Activated naive CD4-positive, alpha-beta T cell treated with anti-CD3 and anti-CD28 coated beads, Interleukin-2, amount 50 U/mL, for 72 hours (primary cell): ENCODE measurements around the gene TAF5L. TPM values are rescaled to one million over a fixed set of nuclear protein-coding genes. Genes with fewer than 3 reads are reported as not detected.
"Not testable (repeated sequence)": the region's sequence is repeated elsewhere in the genome, so short reads cannot be mapped to it uniquely, and the experiment has no call there.

Experiments used
- ATAC-seq, 2 donors: fragments of 150-1000 bp; cut with Tn5 transposase; 2 replicates each; pipeline ENCODE4 v1.10.0; 2021; ENCODE audit warnings: mild to moderate bottlenecking in 2 of 2, moderate library complexity in 2 of 2
- DNase-seq, 2 donors: peaks; one replicate each; pipeline ENCODE4 v3.0.0; 2021 to 2022; ENCODE audit warnings: low spot score in 2 of 2
- H3K27ac Mint-ChIP-seq, 2 donors: one replicate each; pipeline ENCODE4 v1.8.0; 2022; ENCODE audit warnings: mild to moderate bottlenecking in 2 of 2, mixed read lengths in 2 of 2
- H3K36me3 Mint-ChIP-seq, 2 donors: one replicate each; pipeline ENCODE4 v1.8.0; 2022; ENCODE audit warnings: mixed read lengths in 2 of 2
- H3K9me3 Mint-ChIP-seq, 2 donors: one replicate each; pipeline ENCODE4 v1.8.0; 2022; ENCODE audit warnings: mixed read lengths in 2 of 2
- total RNA-seq, 2 donors: library from RNA; stranded (reverse); gene quantifications; one replicate each; pipeline ENCODE4 v1.2.3, GENCODE V29; 2022

TAF5L gene
- total RNA-seq, 2 donors from 2014 or later = 10.9 to 21.6 TPM

DNA sequence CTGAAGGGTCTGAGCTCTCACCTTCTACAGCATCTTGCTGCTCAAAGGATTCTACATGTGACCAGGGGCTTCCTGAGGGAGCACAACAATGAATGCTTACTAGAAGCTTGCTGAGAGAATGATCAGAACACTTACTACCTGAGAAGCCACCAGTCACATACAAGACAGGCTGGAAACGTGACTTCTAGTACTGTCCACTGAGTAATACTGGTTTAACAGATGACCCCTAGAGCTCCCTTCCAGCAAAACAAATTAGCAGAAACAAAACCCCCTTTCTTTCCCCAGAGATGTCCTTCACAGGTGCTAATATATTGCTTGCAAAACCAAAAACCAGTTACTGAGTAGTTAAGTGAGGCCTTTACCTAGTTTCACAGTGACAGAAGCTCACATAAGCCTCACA lies 2.1 kb downstream of the TAF5L start:
- H3K36me3 Mint-ChIP-seq = peaks cover 17 to 18% of the 10 kb centered on the region in 2 donors
- no peaks in the 10 kb centered on the region for H3K9me3 Mint-ChIP-seq
- DNase-seq = no peak
- no peak for ATAC-seq
- no peak overlapping the region for H3K27ac Mint-ChIP-seq

DNA sequence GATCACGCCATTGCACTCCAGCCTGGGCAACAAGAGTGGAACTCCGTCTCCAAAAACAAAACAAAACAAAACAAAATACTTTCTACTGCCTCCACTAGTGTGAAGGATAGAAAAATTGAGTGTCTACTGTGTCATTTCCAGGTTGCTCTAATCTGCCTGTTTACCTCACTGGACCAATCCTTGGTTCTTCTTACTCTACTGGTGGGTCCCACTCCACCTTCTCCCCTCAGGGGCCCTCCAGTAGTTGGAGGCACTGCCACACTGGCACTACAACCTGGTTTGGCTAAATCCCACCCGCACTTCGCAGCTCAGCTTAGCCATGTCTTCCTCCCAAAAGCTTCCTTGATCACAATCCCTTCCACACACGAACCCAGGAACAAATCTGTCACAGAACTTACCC lies 2.7 kb downstream of the TAF5L start:
- ATAC-seq (no peak), DNase-seq (no peak)
- Mint-ChIP-seq H3K36me3 (peaks cover 12 to 13% of the 10 kb centered on the region in 2 donors), H3K27ac (no peak overlapping the region), H3K9me3 (no peaks in the 10 kb centered on the region)

DNA sequence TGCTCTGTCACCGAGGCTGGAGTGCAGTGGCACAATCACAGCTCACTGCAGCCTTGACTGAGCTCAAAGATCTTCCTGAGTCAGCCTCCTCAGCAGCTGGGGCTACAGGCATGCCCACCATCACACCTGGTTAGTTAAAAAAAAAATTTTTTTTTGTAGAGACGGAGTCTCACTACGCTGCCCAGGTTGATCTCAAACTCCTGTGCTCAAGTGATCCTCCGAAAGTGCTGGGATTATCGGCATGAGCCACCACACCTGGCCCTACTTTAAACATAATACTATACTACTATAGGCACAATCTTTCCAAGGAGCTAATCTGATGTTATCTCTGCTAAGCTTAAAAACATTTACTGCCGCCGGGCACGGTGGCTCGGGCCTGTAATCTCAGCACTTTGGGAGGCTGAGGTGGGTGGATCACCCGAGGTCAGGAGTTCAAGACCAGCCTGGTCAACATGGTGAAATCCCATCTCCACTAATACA lies 3.2 kb downstream of the TAF5L start:
- ATAC-seq = not testable (repeated sequence)

DNA sequence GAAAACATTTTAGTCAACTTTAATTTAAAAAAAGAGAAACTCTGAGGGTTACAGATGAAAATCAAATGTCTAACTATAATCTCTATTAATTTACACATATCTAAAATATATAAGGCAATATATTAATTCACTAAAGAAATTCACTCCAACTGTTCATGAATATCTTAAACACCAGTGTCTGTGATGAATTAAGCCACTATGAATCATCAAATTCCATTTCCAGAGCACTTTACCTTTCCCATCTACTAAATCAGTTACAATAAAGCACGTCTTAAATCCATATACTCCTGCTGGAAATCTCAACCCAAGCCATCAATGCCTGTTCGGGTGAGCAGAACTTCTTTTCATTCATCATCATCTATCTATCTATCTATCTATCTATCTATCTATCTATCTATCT lies 4.3 kb downstream of the TAF5L start:
- ATAC-seq = no peak
- DNase-seq = no peak
- Mint-ChIP-seq H3K9me3 (no peaks in the 10 kb centered on the region), H3K36me3 (peaks cover 10% of the 10 kb centered on the region in 2 donors), H3K27ac (no peak overlapping the region)

More for the DNA sequence above, 3.2 kb downstream of the TAF5L start:
- H3K36me3 Mint-ChIP-seq = peaks cover 12 to 13% of the 10 kb centered on the region in 2 donors
- H3K9me3 Mint-ChIP-seq, H3K27ac Mint-ChIP-seq, DNase-seq: not testable (repeated sequence)

DNA sequence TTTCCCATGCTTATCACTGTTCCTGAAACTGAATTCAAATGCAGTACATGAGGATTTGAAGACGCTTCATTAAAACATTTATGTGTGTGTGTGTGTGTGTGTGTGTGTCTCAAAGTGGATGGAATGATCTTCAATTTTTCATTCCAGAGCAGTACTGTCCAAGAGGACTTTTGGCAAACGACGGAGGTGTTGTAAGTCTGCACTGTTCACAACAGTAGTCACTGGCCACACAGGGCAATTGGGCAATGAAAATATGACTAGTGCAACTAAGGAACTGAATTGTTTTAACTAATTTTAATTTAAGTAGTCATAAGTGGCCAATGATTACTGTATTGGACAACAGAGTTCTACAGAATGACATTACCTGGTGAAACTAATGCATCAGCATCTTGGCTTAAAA lies 5.0 kb downstream of the TAF5L start:
- no peak for DNase-seq

DNA sequence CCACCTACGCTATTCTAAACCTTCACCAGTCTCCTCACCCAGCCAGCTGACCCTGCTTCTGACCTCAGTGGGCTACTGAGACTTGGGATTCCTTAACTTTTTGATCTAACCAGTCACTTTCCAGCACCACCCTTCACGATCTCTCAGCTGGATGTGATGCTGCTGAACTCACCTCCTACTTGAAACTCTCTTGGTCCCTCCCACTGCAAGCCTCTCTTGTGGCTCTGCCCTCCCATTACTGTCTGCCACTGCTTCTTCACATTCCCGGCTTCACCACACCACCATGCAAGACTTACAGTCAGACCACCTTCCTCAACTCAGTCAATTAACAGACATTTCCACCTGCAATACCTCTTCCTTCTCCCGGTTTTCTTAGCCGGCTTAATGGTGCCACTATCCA lies 6.3 kb downstream of the TAF5L start:
- Mint-ChIP-seq H3K36me3 (peaks cover 0 to under 1% of the 10 kb centered on the region in 2 donors), H3K9me3 (no peaks in the 10 kb centered on the region)
- ATAC-seq = peak; percentile 28 to 33

More for the DNA sequence above, 5.0 kb downstream of the TAF5L start:
- no peak for ATAC-seq
- Mint-ChIP-seq H3K9me3 (no peaks in the 10 kb centered on the region), H3K36me3 (peaks cover 5 to 7% of the 10 kb centered on the region in 2 donors), H3K27ac (no peak overlapping the region)

DNA sequence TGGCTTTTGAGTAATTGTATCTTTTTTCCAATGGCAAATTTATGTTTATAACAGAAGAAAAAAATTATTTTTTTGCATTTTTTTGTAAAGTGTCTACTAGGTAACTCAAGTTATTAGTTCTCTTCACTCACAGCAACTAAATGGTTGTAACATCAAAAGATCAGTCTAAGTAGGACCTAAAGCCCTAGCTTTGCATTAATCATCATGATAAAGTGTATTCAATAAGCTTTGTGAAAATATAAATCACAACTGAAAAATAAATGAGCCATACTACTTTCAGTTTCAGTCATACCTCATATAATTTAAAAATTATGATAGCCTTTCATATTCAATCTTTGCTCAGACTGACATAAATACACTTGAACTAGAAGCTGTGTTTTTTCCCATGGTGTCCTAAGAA lies 6.9 kb downstream of the TAF5L start:
- ATAC-seq (peak; percentile 52 to 80), DNase-seq (no peak)
- Mint-ChIP-seq H3K27ac (no peak overlapping the region), H3K36me3 (no peaks in the 10 kb centered on the region), H3K9me3 (no peaks in the 10 kb centered on the region)

More for the DNA sequence above, 6.3 kb downstream of the TAF5L start:
- DNase-seq = no peak
- H3K27ac Mint-ChIP-seq = peak overlapping the region in 1 of 2 donors; percentile 53

DNA sequence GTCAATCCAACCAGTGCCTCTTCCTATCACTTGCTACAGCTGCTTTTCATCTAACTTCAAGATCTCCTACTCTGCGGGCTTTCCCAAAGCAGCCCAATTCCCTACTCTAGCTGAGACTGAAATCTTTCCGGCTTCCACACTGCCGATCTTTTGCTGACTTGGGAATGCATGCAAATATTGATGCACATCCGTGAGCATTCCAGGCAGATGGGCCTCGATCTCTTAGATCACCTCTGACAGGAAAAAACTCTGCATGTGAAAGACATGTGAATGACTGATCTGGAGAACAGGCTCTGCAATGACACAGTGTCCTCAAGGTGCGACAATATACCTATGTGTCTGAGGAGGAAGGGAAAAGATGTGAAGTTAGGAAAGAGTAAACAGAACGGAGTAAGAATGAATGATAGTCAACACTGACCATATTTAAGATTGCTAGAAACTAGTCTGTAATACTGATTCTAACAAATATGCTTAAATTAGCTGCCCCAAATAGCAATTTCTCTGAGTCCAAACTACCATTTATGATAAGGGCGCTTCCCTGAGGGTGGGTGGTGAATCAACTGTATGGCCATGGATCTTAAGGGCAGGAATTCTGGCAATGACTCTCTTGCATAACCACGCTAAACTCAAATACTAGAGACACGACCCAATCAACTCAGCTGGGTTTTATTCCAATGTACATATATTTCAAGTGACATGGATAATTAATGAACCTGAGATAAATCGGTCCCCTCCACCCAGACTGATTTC lies 8.4 kb downstream of the TAF5L start:
- Mint-ChIP-seq H3K27ac (no peak overlapping the region), H3K36me3 (peaks cover 0 to 4% of the 10 kb centered on the region in 2 donors), H3K9me3 (no peaks in the 10 kb centered on the region)
- ATAC-seq = no peak
- DNase-seq = no peak

DNA sequence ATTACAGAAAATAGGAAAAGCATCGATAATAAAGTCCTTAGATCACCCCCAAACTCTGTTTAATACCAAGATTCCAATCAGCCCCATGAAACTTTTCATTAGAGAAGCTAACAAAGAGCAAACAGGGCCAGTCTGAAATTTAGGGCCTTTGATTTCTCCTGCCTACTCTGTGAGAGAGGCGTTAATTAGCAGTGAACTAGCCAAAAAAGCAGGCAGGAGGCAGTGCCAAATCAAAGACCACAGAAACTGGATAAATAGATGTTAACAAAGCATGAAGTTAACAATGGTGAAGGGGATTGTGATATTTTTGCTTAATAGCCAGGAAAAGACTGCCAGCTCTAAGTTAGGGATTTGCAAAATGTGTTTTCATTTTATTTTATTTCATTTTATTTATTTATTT lies 11.2 kb downstream of the TAF5L start:
- DNase-seq = no peak
- H3K9me3 Mint-ChIP-seq = no peaks in the 10 kb centered on the region
- H3K36me3 Mint-ChIP-seq = peaks cover 0 to 15% of the 10 kb centered on the region in 2 donors
- ATAC-seq = no peak
- no peak overlapping the region for H3K27ac Mint-ChIP-seq

DNA sequence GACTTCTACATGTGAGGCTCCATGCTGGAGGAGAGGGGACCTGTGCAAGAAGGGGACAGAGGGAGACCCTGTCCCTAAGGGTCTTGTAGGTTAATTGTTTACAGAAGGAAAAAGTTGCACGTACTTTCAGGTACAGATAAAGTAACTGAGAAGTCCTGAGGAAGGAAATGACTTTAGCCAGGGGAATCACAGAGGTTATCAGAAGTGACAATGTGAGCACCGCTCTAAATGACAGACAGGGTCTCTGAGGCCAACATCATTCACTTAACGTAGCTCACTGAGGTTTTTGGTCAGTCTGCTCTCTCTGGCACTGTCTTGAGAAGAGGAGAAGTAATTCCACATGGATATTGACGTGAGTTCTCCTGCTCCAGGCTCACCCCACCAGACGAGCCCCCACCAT lies 12.0 kb downstream of the TAF5L start:
- peaks cover 0 to 15% of the 10 kb centered on the region in 2 donors for H3K36me3 Mint-ChIP-seq
- ATAC-seq (no peak), DNase-seq (no peak)
- H3K27ac Mint-ChIP-seq = no peak overlapping the region
- H3K9me3 Mint-ChIP-seq = no peaks in the 10 kb centered on the region

DNA sequence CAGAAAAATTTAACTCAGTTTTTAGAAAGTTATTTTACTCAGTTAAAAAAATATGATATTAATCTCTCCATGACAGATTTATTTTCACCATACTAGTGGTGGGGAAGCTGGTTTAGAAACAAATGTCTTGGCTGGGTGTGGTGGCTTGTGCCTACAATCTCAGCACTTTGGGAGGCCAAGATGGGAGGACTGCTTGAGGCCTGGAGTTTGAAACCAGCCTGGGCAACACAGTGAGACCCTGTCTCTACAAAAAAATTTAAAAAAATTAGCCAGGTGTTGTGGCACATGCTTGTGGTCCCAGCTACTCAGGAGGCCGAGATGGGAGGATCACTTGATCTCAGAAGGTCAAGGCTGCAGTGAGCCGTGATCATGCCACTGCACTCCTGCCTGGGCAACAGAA lies 17.3 kb downstream of the TAF5L start:
- H3K9me3 Mint-ChIP-seq = no peaks in the 10 kb centered on the region
- DNase-seq = no peak
- peaks cover 16 to 27% of the 10 kb centered on the region in 2 donors for H3K36me3 Mint-ChIP-seq
- H3K27ac Mint-ChIP-seq = no peak overlapping the region
- no peak for ATAC-seq

DNA sequence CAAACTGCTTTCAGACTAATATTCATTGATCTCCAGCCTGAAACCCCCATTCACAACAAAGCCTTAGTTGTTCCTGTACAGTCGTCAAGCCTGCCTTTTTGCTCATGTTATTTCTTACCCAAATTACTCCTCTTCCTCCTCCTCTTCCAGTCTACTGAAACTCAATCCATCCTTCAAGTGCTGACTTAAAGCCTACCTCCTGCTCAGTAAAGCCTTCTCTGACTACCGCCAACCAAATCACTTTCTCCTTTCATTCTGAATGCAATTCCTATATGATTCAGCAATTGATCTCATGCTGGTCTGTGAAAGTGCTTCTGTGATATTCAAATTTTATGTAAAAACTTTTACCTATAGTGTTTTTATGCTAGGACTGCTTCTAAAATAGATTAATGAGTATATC lies 18.6 kb downstream of the TAF5L start:
- DNase-seq (no peak), ATAC-seq (peak; percentile 45 to 87)
- Mint-ChIP-seq H3K27ac (no peak overlapping the region), H3K36me3 (peaks cover 21 to 25% of the 10 kb centered on the region in 2 donors), H3K9me3 (no peaks in the 10 kb centered on the region)

DNA sequence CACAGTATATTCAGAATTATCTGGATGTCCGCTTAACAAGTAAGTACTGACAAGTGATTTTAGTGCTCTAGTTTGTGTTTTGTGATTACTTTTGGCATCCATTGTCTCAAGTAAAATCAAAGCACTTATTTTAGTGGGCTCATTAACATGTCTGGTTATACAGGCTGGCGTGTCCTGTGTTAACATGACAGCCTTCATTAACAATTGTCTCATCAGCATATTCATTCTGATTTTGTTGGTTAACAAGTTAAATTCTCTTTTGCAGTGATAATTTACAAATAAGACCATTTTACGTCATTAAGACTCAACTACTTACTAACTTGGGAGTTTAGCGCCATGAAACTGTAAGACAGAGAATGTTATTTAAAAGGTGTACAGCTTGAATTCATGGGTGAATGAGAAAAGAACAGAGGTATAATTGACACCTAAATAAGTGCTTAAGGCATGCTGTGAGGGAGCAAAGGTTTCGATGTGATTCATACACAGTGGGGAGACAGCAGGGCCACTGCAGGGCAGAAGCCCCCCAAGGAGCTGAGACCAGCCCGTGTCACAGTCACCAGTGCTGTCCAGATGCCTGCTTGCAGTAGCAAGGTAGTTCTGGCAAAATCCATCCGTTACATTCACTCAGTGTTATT lies 22.4 kb downstream of the TAF5L start:
- Mint-ChIP-seq H3K36me3 (peaks cover 27 to 43% of the 10 kb centered on the region in 2 donors), H3K9me3 (no peaks in the 10 kb centered on the region), H3K27ac (no peak overlapping the region)
- ATAC-seq (no peak), DNase-seq (no peak)

DNA sequence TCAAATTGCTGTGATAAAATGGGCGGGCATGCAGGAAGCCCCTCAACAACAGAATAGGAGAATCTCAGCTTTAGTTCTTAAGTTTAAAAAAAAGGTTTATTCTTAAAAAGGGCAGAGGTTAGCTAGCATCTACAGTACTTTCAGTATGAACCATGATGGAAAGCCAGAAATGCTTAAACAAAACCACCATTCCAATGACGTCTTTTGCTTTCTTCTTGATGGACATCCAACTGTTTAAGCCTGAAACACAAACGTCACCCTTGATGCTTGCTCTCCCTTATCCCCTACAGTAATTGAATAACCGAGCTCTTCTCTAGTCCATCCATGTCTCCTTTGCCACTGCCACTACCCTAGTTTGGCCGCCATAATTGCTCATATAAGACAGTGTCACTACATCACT lies 25.7 kb downstream of the TAF5L start:
- no peak overlapping the region for H3K27ac Mint-ChIP-seq
- no peak for DNase-seq
- H3K9me3 Mint-ChIP-seq = no peaks in the 10 kb centered on the region
- peaks cover 16 to 27% of the 10 kb centered on the region in 2 donors for H3K36me3 Mint-ChIP-seq
- no peak for ATAC-seq

DNA sequence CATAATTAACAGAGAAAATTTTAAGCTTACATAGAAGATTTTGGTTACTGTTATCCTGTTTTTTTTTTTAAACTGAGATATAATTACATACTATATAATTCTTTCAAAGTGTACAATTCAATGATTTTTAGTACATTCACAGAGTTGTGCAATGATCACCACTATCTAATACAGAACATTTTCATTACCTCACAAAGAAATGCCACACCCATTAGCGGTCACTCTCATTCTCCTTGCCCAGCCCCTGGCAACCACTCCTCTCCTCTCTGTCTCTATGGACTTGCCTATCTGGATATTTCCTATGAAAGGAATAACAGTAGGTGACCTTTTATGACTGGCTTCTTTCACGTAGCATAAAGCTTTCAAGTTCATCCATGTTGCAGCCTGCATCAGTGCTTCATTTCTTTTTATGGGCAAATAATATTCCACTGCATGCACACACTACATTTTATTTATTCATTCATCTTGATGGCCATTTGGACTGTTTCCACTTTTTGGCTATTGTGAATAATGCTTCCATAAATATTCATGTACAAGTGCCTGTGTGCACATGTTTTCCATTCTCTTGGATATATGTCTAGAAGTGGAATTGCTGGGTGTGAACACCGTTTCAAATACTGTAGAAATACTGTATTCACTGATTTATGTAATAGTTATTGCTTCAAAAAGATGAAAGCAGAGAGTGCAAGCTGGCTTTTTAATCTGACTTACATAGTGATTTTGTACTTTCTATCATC lies 26.5 kb downstream of the TAF5L start:
- H3K27ac Mint-ChIP-seq = no peak overlapping the region
- no peak for ATAC-seq
- peaks cover 16 to 28% of the 10 kb centered on the region in 2 donors for H3K36me3 Mint-ChIP-seq

DNA sequence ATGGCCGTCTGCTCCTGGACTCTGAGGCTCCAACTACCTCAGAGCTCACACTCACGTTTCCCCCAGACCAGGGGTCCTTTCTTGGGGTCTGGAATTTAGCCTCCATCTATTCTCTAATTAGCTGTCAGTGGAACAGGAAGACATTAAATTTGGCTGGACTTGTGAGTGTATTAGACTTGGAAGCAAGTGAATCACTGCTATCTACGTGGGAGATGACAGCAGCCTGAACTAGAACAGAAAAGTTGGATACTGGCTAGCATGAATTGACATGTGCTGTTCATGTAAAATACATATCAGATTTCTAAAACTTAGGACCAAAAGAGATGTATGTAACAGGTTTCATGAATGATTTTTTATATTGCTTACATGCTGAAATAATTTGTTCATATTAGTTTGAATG lies 28.0 kb downstream of the TAF5L start:
- DNase-seq = no peak
- peaks cover 16 to 36% of the 10 kb centered on the region in 2 donors for H3K36me3 Mint-ChIP-seq
- H3K9me3 Mint-ChIP-seq = no peaks in the 10 kb centered on the region
- no peak for ATAC-seq
- H3K27ac Mint-ChIP-seq = peak overlapping the region in 1 of 2 donors; percentile 4

More for the DNA sequence above, 26.5 kb downstream of the TAF5L start:
- DNase-seq = no peak
- H3K9me3 Mint-ChIP-seq = no peaks in the 10 kb centered on the region
